Fibroblast of villous mesenchyme (primary cell): Measurements from ENCODE around the gene INPP5J. TPM values are rescaled to one million over a fixed set of nuclear protein-coding genes. Genes with fewer than 3 reads are reported as not detected.

Experiments used
- DNase-seq: peaks from one replicate; pipeline ENCODE4 v3.0.0-alpha.2; 2010; ENCODE audit warnings: low read depth
- H3K4me3 ChIP-seq: 2 replicates; pipeline ENCODE4 v1.5.1; 2011; ENCODE audit warnings: low read depth, mild to moderate bottlenecking, low read length
- total RNA-seq: library from RNA; depleted of rRNA; stranded (reverse); fragments of >200 nt; gene quantifications from 2 replicates; pipeline ENCODE4 v1.2.3, GENCODE V29; 2012
- TF ChIP-seq, protein P1 (sequence below): IDR thresholded peaks from 2 replicates; pipeline ENCODE4 v1.5.1; 2012; ENCODE audit warnings: low read depth, mild to moderate bottlenecking, low read length; ENCODE audit not compliant: insufficient read depth

INPP5J gene
- total RNA-seq, 1 donor: 0.43 TPM

- TF ChIP-seq, protein P1, sequence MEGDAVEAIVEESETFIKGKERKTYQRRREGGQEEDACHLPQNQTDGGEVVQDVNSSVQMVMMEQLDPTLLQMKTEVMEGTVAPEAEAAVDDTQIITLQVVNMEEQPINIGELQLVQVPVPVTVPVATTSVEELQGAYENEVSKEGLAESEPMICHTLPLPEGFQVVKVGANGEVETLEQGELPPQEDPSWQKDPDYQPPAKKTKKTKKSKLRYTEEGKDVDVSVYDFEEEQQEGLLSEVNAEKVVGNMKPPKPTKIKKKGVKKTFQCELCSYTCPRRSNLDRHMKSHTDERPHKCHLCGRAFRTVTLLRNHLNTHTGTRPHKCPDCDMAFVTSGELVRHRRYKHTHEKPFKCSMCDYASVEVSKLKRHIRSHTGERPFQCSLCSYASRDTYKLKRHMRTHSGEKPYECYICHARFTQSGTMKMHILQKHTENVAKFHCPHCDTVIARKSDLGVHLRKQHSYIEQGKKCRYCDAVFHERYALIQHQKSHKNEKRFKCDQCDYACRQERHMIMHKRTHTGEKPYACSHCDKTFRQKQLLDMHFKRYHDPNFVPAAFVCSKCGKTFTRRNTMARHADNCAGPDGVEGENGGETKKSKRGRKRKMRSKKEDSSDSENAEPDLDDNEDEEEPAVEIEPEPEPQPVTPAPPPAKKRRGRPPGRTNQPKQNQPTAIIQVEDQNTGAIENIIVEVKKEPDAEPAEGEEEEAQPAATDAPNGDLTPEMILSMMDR: peak; percentile 78
- peak; percentile 82 for DNase-seq
Observed at GRCh38 chr22:31084811-31085492, 37.8 kb upstream of the INPP5J start.

DNA sequence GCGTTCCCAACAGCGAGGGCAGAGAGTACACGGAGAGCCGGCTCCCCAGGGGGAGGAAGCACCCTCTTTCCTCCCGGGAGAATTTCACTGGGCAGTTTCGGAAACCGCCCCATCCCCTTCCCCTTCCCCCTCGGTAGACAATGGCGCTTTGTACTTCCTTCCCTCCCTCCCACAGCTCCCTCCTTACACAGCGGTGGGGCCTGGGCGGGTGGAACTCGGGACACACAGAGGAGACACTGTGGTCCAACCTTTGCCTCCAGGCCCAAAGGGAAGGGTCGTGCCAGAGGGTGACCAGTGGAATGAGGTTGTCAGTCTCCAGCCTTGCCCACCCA, 37.3 kb upstream of the INPP5J start:
- H3K4me3 ChIP-seq: peak overlapping the region; percentile 76
- TF ChIP-seq, protein P1: no peak
- no peak for DNase-seq

More at GRCh38 chr22:31084811-31085492, 37.8 kb upstream of the INPP5J start:
- peak overlapping the region; percentile 76 for H3K4me3 ChIP-seq

DNA sequence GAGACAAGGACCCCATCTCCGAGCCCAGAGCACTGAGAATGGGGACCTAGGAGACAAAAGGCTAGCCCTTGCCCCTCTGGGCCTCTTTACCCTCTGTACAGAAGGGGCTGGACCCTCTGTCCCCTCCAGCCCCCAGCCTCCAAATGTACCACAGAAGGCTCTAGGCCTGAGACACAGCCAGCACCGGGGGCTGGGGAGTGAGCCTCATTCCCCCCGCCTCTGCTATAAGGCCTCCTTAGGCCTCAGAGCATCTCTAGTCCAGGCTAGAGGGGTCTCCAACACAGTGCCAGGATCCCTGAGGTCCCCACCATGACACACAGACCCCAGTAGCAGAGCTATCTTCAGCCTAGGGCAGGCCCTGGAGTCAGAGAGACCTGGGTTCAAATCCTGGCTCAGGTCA, 36.8 kb upstream of the INPP5J start:
- no peak for DNase-seq
- no peak overlapping the region for H3K4me3 ChIP-seq
- TF ChIP-seq, protein P1: no peak

- no peak for DNase-seq
- TF ChIP-seq, protein P1: no peak
- no peak overlapping the region for H3K4me3 ChIP-seq
Observed at GRCh38 chr22:31086703-31087330, 35.9 kb upstream of the INPP5J start.

DNA sequence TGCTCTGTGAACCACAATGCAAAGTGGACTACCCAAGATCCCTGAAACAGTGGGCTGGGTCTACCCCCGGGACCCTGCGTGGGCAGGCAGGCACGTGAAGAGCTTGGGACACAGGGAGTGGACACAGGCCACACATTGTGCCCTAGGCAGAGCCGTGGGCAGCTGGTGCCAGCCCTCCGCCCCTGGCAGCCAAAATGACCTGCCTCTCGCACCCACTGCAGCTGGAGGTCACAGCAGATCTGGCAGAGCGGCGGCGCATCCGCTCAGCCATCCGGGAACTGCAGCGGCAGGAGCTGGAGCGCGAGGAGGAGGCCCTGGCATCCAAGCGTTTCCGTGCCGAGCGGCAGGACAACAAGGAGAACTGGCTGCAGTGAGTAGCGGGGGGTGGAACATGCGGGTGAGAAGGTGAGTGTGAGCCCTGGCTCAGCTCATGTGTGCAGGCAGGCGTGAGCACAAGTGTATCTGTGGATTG, 35.0 kb upstream of the INPP5J start:
- no peak for DNase-seq
- H3K4me3 ChIP-seq: no peak overlapping the region
- TF ChIP-seq, protein P1: no peak

DNA sequence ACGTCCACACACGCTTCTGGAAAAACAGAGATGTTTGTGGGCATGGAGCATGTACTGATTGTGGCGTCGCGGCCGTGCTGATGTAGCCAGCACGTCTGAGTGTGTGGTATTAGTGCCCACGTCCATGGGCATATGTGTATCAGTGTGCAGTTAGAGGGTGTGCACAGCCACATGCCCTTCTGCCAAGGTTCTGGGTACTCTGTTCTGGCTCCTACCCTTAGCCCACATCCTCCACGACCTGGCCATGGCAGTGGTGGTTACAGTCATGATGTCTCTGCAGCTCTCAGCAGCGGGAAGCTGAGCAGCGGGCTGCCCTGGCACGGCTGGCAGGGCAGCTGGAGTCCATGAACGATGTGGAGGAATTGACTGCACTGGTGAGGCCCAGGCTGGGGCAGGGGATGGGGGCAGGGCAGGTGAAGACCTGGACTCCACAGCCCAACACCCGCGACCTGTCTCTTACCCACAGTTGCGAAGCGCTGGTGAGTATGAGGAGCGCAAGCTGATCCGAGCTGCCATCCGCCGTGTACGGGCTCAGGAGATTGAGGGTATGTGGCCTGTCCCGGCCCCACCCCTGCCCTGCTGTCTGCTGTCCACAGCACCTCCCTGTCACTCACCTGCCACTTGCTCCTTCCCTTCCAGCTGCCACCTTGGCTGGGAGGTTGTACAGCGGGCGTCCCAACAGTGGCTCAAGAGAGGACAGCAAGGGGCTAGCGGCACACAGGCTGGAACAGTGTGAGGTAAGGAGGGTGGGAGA, 34.4 kb upstream of the INPP5J start:
- H3K4me3 ChIP-seq: no peak overlapping the region
- DNase-seq: no peak
- TF ChIP-seq, protein P1: no peak
